ENCODE results near the gene GBE1.
"Not testable (repeated sequence)": the region's sequence is repeated elsewhere in the genome, so short reads cannot be mapped to it uniquely, and the experiment has no call there.

The GBE1 gene

GRCh38 chr3:81753416-81754027 lies 7.9 kb downstream of the GBE1 start:
- DNase-seq (ENCODE audit: low read depth, low spot score) = no peak

GRCh38 chr3:81752604-81753003 lies 8.8 kb downstream of the GBE1 start:
- no peak for DNase-seq (ENCODE audit: low read depth, low spot score)

- no peak for DNase-seq (ENCODE audit: low read depth, low spot score)
Measured at GRCh38 chr3:81749265-81749664, 12.2 kb downstream of the GBE1 start.

- not testable (repeated sequence) for DNase-seq (ENCODE audit: low read depth, low spot score)
Measured at GRCh38 chr3:81747280-81747679, 14.2 kb downstream of the GBE1 start.

GRCh38 chr3:81744366-81744765 lies 17.1 kb downstream of the GBE1 start:
- no peak for DNase-seq (ENCODE audit: low read depth, low spot score)

- DNase-seq (ENCODE audit: low read depth, low spot score) = no peak
Measured at GRCh38 chr3:81743096-81744025, 18.1 kb downstream of the GBE1 start.

GRCh38 chr3:81742581-81742980 lies 18.9 kb downstream of the GBE1 start:
- DNase-seq (ENCODE audit: low read depth, low spot score) = no peak

GRCh38 chr3:81741216-81741615 lies 20.2 kb downstream of the GBE1 start:
- no peak for DNase-seq (ENCODE audit: low read depth, low spot score)

GRCh38 chr3:81740731-81741130 lies 20.7 kb downstream of the GBE1 start:
- DNase-seq (ENCODE audit: low read depth, low spot score) = no peak

GRCh38 chr3:81735334-81735733 lies 26.1 kb downstream of the GBE1 start:
- DNase-seq (ENCODE audit: low read depth, low spot score) = no peak

GRCh38 chr3:81734742-81735141 lies 26.7 kb downstream of the GBE1 start:
- DNase-seq (ENCODE audit: low read depth, low spot score) = no peak

GRCh38 chr3:81732642-81733041 lies 28.8 kb downstream of the GBE1 start:
- no peak for DNase-seq (ENCODE audit: low read depth, low spot score)

- DNase-seq (ENCODE audit: low read depth, low spot score) = no peak
Measured at GRCh38 chr3:81728766-81729544, 32.5 kb downstream of the GBE1 start.

GRCh38 chr3:81726735-81727134 lies 34.7 kb downstream of the GBE1 start:
- no peak for DNase-seq (ENCODE audit: low read depth, low spot score)

- DNase-seq (ENCODE audit: low read depth, low spot score) = no peak
Measured at GRCh38 chr3:81726132-81726531, 35.3 kb downstream of the GBE1 start.

GRCh38 chr3:81723732-81724313 lies 37.6 kb downstream of the GBE1 start:
- DNase-seq (ENCODE audit: low read depth, low spot score) = no peak

- no peak for DNase-seq (ENCODE audit: low read depth, low spot score)
Measured at GRCh38 chr3:81718311-81718710, 43.1 kb downstream of the GBE1 start.

- DNase-seq (ENCODE audit: low read depth, low spot score) = no peak
Measured at GRCh38 chr3:81716870-81717509, 44.5 kb downstream of the GBE1 start.

- no peak for DNase-seq (ENCODE audit: low read depth, low spot score)
Measured at GRCh38 chr3:81713031-81713430, 48.4 kb downstream of the GBE1 start.

- no peak for DNase-seq (ENCODE audit: low read depth, low spot score)
Measured at GRCh38 chr3:81709606-81710005, 51.8 kb downstream of the GBE1 start.

- DNase-seq (ENCODE audit: low read depth, low spot score) = no peak
Measured at GRCh38 chr3:81707996-81708395, 53.4 kb downstream of the GBE1 start.

All from iPS DF 19.7 (cell line).